HG03108 (cell line): ENCODE results near the gene CNTNAP5.

ENCODE experiments used
- ATAC-seq: cut with Tn5 transposase; IDR thresholded peaks from one replicate; pipeline ENCODE4 v1.9.1; 2021; ENCODE audit warnings: moderate library complexity; ENCODE audit not compliant: unreplicated experiment

Gene CNTNAP5

DNA sequence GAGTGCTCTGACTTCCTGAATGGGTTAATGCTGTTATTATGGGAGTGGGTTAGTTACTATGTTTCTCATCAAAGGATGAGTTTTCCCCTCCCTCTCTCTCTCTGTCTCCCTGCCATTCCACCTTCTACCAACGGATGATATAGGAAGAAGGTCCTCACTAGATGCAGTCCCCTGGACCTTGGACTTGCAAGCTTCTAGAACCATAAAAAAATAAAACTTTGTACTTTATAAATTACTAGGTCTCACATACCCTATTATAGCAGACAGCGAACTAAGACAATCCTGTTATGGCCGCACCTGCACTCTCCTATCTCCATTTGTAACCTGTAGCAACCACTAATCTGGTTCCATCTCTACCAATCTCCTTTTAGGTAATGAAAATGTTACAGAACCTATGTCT is 564.9 kb downstream of the CNTNAP5 start:
- no peak for ATAC-seq

DNA sequence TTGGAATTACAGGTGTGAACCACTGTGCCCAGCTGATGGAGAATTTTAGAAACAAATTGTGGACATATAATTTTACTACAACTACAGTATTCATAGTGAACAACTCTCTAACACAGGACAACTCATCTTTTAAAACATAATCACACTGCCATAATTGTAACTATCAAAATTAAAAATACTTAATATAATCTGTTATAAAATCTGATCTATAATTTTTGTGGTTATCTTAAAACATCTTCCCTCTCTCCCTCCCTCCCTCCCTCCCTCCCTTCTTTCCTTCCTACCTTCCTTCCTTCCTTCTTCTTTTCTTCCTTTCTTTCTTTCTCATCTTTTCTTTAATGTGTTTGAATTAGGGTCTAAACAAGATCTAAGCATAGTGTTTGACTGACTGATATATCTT is 577.7 kb downstream of the CNTNAP5 start:
- ATAC-seq, result no peak

GRCh38 chr2:124604940-124605339 is 579.9 kb downstream of the CNTNAP5 start:
- ATAC-seq, result no peak

- ATAC-seq, result no peak
Measured at GRCh38 chr2:124607679-124608078, 582.6 kb downstream of the CNTNAP5 start.

GRCh38 chr2:124609667-124610066 is 584.6 kb downstream of the CNTNAP5 start:
- ATAC-seq, result no peak

- ATAC-seq, result no peak
Measured at GRCh38 chr2:124610141-124610540, 585.1 kb downstream of the CNTNAP5 start.

GRCh38 chr2:124610866-124611265 is 585.8 kb downstream of the CNTNAP5 start:
- ATAC-seq, result no peak

DNA sequence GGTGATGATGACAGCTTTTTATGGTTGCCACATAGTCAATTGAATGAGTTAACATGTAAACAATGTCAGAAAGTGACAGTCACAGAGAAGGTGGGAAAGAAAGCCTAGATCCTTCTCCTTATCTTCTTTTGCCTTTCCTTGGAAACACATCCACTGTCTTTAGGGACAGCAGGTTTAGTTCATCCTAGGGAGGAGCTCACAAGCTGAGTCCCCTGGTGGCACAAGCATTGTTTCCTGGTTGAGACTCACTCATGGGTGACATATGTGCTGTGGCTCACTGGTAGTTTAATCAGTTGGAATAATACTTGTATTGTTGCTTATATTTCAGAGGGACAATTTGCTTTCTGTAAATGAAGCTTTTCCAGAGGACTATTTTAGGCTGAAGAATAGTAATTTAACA is 598.5 kb downstream of the CNTNAP5 start:
- no peak for ATAC-seq

DNA sequence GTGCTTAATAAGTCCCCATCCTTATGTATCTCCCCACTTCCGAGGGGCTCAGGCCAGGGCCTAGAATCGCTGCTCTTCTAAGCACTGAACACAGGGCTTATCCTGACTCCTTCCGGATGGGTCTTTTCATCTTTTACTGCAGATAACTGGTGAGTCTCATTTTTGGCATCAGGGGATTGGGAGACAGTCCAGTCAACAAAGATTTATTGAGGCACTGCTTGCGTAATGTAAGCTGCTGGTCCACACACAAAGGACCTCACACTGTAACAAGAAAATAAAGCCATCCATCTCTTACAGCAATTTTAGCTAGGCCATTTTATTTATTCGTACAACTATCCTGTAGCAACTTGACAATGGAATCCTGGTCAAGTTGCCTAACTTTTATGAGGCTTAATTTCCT is 600.5 kb downstream of the CNTNAP5 start:
- ATAC-seq, result no peak

GRCh38 chr2:124626993-124627392 is 601.9 kb downstream of the CNTNAP5 start:
- ATAC-seq, result no peak

GRCh38 chr2:124633812-124634211 is 608.7 kb downstream of the CNTNAP5 start:
- ATAC-seq, result no peak

- ATAC-seq, result no peak
Measured at GRCh38 chr2:124639524-124639923, 614.4 kb downstream of the CNTNAP5 start.

GRCh38 chr2:124640221-124640750 is 615.2 kb downstream of the CNTNAP5 start:
- ATAC-seq, result no peak

DNA sequence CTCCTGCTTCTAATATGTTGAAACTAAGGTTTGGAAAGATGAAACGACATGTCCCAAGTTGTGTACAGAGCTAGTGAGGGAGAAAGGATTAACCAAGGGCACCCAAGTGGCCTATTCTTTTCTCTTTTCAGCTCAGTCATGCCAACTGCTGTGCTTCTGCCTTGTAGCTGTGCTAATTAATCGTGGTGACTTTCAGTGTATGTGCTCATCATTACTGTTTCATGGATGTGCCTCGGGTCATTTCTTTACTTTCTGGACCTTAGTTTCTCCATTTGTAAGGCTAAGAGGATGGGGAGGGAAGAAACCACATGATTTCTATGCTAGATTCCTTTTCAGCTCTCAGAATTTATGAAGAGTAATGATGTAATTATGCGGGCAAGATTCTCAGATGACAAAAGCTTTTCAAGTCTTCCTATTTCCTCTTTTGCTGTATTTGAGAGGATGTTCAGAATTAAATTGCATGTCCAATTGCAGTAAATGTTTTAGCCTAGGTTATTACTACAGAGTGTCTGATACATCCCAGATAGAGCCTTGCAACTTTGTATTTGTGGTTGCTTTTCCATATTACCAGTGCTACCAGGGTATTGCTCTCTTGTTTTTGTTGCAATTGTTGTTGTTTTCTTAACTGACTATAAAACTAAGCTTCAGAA is 621.2 kb downstream of the CNTNAP5 start:
- no peak for ATAC-seq

DNA sequence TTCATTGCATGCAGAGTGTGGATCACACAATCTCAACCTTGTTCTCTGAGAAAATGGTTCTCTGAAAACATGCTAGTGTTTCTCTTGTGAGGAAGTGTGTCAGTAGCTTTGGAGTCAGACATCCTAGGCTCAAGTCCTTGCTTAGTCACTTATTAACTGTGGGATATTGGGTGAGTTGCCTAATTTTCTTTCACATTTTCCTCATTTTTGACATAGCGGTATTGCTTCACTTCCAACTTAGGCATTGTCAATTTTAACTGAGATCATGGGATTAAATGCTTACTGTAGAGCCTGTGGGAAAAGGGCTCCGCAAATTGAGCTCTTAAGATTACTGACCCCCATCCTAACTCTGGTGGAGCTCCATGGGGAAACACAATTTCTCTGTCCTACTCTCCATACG is 622.2 kb downstream of the CNTNAP5 start:
- ATAC-seq, result no peak

GRCh38 chr2:124647663-124648062 is 622.6 kb downstream of the CNTNAP5 start:
- ATAC-seq, result no peak

GRCh38 chr2:124649001-124649400 is 623.9 kb downstream of the CNTNAP5 start:
- ATAC-seq, result no peak

DNA sequence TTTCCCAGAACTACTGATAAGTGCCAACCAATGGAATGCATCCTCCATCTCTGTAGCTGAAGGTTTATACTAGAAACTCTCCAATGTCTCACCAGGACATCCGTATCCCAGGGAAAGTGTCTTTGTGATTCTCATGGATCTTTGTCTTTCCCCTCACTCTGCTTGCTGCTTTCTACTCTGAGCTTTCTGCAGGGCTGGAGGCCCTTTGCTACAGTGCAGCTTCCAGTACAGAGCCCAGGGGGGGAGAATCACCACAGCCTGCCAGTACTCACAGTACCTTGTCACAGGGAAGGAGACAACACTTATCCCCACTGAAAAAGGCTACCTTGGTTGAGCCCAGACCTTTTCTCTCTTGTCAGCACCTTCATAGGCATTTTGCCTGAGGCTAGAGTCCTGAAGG is 627.0 kb downstream of the CNTNAP5 start:
- no peak for ATAC-seq

- ATAC-seq, result no peak
Measured at GRCh38 chr2:124658373-124658772, 633.3 kb downstream of the CNTNAP5 start.

GRCh38 chr2:124661558-124661957 is 636.5 kb downstream of the CNTNAP5 start:
- no peak for ATAC-seq

GRCh38 chr2:124662946-124663644 is 638.0 kb downstream of the CNTNAP5 start:
- no peak for ATAC-seq

DNA sequence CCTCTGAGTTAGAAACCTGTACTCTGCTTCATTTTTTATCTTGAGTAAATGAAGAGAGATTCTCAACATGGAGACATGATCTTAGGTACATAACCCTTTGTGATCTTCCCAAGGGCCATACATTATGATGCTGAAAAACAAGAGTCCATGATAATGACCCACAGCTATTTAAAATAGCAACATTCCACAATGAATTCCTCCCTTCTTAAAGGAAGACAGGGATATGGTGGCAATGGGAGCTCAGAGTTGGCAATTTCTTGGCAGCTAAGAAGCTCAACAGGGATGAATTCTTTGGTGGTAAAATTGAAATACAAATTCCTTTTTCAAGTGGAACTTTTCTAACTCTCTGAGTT is 638.5 kb downstream of the CNTNAP5 start:
- no peak for ATAC-seq

DNA sequence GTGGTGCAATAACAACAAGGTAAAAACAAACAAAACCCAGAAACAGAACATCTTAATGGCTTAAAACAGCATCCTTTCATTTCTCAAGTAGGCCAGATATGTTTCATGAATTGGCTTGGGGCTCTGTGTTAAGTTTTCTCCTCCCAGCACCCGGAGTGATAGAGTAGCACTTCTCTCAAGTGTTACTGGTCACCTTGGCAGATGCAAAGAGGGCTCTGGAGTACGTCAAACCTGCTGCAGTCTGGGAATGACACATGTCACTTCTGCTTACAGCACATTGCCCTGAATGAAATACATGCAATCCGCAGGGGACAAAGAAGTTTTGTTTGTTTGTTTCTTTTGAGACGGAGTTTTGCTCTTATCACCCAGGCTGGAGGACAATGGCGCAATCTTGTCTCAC is 639.3 kb downstream of the CNTNAP5 start:
- no peak for ATAC-seq
